ENCODE results near the gene COMMD4.
"Not testable (repeated sequence)": the region's sequence is repeated elsewhere in the genome, so short reads cannot be mapped to it uniquely, and the experiment has no call there.

The COMMD4 gene

DNA sequence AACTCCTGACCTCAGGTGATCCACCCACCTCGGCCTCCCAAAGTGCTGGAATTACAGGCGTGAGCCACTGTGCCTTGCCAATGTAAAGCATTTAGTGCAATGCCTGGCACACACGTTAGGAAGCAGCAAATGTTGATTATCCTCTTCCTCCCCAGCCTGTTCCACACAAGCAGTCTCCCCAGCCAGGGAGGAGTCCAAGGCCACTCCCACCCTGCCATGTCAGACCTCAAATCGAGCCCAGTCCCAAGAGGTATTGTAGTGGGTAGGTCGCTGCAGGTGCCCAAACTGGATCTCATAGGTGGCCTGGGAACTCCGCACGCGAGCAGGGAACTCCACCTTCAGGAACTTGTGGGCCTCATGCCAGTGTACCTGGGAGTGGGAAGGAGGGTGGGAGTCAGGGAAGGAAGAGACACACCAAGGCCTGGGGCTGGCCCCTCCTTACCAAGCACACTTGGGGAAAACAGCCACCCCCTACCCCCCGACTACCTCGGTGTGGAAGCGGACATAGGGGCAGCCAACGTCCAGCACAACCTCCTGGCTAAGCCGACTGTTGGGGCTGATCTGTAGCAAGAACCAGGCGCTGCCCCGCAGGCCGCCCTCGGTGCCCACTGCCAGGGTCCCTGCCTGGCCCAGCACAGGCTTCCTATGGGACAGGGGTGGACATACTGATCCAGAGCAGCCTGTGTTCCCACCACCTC, 22.3 kb downstream of the COMMD4 start:
- DNase-seq: no peak

DNA sequence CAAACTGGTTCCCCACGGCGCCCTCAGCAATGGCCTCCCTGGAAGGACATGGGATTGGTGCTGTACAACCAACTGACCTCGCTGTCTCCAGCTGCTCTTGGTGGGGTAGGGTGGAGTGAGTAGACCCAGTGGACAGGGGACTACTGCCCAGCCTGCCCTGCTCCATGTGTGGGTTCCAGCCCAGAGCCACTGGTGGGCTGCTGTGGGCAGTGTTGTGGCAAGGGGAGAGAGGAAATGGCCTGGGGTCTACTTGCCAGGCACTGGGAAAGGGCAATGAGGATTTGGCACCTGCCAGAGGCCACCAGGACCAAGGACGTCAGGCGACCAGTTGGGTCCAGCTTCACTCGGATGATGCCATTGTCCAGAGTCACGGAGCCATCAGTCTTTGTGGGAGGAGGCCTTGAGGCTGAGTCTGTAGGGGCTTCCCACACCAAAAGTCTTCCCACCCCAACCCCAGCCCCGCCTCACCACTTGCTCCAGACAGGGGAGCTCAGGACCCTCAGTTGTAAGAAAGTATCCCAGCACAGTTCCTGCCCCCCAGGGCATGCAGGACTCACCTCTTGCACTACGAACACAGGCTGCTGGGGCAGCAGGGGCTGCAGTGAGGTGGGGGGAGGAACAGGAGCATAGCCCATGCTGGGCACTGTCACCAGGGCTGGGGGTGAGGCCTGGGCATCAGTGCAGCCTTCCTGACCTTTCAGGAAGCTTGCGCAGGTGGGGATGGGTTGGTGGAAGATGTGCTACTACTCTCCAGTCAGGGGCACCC, 23.1 kb downstream of the COMMD4 start:
- DNase-seq: no peak

DNA sequence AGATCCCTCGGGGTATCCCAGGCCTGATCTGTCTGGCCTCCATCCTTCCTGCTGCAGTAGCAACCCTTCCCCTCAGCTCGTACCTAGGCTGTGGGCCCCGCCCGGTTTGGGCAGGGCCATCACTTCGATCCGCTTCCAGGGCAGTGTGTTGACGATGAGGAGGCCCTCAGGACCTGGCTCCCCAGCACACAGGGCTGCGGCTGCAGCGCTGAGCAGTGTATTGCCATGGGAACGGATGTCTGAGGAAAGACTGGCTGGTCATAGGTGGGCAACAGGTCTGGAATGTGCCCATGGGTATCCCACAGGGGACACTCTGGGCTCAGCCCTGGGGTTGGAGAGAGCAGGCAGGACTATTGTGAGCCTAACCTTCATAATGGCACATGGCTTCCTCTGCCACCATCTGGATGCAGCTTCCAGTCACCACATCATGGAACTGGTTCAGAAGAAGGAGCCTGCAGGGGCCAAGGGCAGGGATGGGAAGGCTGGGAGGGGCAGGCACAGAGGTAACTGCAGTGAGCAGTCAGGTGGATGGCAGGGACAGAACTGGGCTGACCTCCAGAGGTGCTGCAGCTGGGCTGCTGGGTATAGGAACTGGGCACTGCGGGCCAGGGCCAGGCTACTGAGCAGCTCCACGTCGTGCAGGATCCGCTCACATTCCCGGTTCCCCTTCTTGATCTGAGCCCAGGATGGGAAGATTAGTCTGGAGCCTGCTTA, 23.8 kb downstream of the COMMD4 start:
- no peak for DNase-seq

DNA sequence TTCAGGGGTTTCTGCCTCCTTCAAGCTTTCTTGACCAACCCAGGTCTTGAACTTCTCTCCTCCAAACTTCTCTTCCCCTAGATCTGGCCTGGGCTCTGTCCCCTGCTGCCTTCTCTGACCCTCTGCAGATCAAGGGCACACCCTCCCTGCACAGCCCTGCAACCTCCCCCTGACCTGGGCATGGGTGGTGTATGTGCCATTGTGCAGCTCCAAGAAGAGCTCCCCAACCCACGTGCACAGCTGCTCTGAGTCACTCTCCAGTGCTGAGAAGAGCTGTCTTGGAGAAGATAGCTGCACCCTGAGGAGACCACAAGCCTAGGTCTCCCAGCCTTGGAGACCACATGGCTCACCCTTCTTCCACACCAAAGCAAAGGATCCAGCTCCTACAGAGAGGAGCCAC, 24.5 kb downstream of the COMMD4 start:
- no peak for DNase-seq

DNA sequence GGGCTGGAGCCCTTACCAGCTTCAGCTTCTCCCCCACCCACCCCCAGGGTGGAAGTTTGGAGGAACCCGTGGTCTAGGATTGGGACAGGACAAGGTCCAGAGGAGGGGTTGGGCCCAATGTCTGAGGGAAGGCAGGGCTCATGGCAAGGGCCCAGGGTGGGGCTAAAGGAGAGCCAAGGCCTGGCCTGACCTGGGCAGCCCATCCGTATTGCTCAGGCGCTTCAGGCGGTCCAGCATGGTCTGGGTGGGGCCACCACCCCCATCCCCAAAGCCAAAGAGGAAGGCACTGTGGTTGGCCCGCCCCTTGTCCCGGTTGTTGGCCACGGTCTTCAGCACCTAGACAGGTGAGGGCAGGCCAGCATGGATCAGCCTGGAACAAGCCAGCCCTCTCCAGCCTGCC, 25.0 kb downstream of the COMMD4 start:
- no peak for DNase-seq

DNA sequence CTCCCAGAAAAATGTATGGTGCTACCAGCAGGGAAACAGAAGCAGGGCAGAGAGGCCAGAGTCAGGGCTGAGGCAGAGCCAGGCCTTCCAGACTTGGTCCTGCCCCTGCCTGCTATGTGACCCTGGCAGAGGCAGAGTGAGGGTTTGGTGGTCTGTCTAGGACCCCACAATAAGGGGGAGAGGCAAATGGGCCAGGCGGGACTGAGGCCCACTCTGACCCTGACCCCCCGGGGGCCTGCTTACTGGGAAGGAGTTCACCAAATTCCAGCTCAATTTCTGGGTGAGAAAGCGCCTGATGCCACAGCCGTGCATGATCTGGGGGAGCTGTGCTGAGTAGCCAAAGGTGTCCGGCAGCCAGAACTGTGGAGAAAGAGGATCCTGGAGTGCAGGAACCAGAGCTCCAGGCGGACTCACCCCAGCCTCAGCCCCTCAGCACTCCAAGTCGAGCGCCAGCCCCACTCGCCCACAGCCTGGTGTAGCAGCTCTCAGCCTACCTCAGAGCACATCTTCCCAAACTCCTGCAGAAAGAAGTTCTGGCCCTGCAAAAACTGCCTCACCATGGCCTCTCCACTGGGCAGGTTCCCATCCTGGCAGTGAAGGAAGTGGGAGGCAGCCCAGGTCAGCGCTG, 25.6 kb downstream of the COMMD4 start:
- DNase-seq: no peak

DNA sequence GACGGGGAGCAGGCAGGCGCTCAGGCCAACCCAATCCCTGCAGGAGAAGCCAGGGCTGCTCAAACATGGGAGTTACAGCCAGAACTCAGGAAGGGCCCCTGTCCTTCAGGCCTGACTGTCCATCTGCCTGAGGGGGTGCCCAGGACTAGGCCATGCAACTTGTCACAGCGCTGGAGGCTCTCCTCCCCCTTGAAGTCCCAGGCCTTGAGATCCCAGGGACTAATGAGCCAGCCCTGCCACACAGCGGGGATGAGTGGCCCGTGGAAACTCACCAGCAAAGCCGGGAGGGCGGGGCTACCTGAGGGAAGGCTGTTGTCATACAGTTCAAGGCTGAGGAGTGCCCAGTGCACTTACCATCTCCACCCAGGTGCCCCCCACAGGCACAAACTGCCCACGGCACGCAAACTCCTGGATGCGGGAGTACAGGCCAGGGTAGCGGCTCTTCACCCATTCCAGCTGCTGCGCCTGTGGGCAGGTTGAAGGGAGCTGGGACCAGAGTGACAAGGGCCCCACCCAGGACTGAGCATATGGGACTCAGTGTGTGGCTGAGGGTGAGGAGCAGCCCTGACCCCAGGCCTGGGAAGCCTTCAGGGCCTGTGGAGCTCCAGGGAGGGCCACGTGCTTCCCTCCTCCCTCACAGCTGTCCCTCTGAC, 26.3 kb downstream of the COMMD4 start:
- DNase-seq: no peak

DNA sequence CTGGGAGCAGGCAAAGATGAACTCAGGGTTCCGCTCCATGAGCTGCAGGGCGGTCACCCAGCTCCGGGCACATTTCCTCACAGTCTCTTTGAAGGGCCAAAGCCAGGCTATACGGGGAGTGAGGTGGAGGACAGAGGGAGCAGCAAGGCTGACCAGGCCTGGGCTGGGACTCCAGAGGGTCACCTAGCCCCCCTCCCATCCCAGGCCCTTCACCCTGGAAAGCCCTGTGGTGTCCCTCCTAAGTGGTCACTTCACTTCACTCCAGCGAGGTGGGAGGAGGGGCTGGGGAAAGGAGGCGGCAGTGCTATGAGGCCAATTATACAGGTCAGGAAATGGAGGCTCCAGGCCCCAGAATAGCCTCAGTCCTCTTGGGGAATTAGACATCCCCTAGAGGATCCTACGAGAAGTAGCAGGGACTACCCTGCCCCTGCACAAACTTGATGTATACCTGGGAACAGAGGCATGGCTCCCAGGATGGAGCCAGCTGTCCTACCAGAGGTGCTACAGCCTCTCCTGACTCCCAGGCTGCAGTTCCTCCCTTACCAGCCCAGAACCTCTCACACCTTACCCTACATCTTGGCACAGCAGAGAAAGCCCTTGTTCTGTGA, 26.9 kb downstream of the COMMD4 start:
- no peak for DNase-seq

DNA sequence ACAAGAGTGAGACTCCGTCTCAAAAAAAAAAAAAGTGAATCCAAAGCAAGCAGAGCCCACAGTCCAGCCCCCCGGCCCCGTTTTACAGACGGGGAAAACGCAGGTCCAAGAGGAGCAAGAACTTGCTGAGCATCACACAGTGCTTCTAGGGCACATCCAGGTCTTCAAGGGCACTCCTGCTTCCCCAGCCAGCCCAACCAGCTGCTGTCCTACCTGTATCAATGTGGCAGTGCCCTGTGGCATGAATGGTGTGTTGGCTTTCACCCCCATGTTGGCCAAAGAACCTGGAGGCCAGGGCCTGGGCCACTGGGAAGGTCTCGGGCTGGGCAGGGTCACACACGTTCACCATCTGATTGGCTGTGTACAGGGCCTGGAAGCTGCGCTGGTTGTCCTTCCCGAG, 27.9 kb downstream of the COMMD4 start:
- no peak for DNase-seq

DNA sequence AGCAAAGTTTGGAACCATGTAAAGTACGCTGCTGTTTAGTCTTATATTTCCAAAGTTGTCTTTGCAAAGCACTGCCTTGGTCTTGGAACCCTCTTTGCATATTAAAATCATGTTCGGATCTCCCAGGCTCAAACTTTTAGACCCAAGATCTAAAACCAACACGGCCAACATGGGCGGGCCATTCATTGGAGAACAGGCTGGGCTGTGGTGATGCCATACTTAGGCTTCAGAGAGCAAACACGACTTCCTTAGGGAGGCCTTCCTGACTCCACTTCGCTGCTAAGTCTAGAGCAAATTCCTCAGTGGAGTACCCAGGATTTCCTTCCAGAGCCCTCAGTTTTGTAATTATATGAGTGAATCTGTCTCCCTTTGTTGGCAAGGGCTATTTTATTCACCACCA, 29.0 kb downstream of the COMMD4 start:
- DNase-seq: no peak

DNA sequence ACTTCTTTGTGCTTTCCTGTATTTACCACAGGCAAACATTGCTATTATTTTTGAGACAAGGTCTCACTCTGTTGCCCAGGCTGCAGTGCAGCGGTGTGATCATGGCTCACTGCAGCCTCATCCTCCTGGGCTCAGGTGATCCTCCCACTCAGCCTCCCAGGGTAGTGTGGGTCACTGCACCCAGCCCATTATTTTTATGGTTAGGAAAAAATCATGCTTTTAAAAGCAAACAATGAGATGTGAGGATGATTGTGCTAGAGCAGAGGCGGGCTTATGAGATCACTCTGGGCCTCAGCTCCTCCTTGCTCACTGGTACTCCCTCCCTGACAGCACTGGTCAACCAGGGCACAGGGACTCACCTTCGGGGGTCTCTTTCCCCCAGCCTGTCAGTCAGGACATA, 30.3 kb downstream of the COMMD4 start:
- DNase-seq: no peak

DNA sequence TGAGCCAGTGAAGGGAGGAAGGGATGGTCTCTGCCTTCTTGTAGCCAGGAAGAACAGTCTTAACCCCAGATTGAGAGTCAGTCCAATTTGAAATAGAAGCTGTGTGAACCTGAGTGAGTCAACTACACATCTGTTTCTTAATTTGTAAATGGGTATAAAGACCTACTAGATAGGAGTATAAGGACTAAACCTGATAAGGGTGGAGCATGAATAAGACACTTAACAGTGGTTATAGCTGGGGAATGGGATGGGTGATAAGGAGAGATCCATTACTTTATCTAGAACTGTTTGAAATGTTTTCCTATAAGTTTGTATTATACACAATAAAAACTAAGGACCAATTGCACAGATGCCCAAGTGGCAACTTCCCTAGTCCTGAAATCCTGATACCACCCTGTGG, 31.1 kb downstream of the COMMD4 start:
- no peak for DNase-seq

DNA sequence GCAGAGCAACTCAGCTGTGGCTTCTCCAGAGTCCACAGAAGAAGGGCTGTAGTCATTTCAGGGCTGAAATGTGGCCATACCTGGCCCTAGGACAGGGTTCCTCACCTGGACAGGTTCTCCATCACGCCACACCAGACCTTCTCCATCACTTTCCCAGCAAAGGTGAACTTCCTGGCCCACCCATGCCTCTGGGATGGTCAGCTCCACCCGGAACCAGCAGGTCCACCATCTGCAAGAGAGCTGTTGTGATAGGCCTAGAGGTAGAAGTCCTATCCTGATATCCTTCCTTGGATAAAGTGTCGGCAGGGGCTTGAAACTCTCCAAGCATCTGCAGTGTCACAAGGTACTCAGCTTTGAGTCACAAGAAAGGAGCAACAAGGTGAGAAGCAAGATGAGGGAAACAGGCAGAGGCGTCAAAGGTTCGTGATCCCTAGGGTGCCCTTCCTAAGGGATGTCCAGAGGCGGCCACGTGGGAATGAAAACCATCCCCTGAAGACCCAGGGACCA, 31.6 kb downstream of the COMMD4 start:
- no peak for DNase-seq

DNA sequence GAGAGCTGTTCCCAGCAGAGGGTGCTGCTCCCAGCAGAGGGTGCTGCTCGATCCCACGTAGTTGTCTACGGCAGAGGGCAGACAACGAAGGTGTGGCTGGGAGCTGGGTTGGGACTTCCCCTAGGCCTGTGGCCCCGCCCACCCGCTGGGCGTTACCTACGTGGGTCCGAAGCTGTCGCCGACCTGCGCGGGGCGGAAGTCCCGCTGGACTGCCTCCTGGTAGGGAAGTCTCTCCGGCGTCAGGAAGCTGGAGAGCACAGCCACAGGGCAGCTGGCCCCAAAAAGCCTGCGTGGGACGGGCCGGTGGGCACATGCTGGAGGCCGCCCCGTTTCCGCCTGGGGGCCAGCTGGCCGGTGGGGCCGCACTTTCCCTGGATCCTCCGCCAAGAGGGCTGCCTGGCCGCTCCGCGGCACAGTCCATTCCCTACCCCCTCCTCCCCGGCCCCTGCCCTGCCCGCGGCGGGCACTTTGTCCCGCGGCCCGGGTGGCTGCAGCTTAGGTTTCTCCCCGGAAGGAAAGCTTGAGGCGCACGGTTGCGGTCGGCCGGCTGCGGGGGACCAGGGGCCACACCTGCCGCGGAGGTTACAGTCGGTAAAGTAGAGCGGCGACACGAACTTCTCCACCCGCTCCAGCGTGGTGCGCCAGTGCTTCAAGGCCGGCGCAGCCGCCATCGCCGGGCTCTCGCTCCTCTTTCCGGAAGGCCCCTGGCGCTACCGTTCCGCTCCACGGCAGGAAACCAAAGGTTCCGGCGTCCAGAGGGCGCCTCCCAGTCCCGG, 32.2 kb downstream of the COMMD4 start, which contains the start of gene MAN2C1:
TSS of gene MAN2C1 (minus strand) at position 695 of the 776 bp plus-strand sequence. CDS start at position 671, 24 bp downstream.
- peak; percentile 91 to 94 for DNase-seq

DNA sequence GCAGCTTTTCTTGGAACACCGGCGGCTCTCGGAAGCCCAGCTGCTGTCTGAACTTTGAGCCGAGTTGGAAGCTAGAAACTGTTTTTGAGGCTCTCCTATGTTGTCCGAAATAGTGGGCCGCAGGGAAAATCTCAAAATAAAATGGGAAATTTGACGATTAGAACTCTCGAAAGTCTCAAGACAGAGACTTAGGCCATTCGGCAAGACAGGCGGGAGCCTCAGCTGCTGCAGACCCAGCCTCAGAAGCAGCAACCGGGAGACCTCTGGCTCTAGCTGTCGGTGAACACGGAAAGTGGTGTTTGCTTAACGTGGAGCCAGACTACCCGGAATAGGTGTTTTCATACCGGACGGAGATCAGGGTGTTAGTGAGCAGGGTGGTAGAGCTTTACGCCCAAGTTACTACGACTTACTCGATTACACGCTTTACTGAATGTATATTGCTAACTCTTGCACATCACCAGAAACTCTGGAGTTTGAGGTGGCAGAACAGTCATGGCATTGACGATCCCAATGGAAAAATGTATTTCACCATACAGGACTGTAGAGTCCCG, 32.9 kb downstream of the COMMD4 start:
- DNase-seq: no peak

DNA sequence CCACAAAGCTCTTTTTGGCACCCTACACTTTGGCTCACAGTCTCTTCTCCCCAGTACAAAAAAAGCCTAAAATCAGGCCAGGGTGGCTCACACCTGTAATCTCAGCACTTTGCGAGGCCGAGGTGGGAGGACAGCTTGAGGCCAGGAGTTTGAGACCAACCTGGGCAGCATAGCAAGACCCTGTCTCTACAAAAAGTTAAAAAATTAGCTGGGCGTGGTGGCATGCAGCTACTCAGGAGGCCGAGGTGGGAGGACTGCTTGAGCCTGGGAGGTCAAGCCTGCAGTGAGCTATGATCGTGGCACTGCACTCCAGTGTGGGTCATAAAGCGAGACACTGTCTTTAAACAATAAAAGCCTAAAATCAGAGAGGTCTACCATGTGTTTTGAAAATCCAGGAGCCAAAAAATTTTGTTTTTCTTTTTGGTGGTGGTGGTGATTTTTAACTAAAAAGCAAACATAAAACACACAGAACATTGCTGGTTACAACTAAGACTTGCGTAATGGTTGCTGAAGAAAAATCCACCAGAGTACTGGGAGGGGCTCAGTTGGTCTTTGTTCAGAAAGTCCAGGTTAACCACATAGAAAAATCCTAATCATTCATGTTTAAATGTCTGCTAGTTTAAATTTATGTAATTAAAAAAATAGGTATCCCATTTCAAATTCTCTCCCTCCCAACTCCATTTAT, 34.2 kb downstream of the COMMD4 start:
- DNase-seq: no peak

DNA sequence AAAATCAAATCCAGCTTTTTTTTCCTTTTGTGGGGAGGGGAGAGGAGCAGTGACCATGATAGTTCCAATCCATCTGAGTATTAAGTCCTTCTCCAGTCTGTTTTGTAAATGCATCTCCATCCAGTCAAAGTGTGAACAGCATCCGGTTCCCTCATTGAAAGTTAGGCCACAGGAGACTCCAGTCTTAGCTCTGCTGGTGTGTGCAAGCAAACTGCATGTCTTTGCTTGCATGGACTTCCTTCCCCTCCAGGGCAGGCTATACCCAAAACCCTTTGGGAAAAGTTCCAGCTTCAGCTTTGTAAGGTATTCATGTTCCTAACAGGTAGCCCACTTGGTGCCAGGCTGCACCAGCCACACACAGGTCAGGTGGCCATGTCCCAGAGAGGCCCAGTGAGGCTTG, 35.6 kb downstream of the COMMD4 start:
- no peak for DNase-seq

DNA sequence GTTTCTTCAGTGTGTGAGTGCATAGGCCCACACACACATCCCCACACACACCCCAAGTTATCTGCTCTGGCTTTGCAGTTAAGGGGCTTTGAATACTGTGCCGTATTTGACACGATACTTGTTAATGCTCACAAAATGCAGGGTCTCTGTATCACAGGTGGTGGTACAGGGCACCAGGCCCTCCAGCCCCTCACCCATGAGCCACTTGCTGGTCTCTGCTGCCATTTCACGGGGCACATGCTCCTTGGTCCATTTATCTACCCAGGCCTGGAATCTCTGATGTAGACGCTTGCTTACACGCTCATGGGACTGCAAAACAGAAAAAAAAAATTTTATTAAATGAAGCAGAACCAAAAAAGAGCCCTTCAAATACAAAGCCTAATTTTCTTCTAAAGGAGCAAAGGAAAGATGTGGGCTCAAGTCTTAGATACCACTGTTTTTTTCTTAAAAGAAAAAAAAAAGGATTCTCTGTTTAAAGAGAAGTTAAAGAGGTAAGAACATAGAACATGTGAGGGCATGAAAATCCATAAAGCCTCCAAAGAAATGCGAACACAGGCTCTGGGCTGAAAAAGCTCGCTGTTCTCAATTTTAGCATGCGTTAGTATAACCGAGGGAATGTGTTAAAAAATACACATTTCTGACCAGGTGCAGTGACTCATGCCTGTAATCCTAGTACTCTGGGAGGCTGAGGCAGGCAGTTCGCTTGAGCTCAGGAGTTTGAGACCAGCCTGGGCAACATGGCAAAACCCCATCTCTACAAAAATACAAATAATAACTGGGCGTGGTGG, 36.2 kb downstream of the COMMD4 start:
- no peak for DNase-seq

DNA sequence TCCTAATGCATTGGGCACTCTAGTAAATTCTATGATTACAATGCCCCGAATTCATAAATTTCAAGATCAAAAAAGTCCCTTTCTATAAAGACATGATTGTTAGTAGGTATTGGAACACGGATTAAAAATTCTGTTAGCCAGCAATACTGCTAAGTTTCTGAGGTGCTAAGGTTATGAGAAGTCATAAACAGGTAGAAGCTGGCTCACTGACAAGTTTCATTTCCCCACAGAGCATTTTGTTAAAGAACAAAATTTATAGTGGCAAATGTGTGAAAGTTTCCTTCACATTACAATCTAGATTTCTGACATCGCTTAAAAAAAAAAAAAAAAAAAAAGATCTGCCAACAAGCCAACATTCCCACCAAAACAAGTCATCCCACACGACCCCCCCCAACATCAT, 44.9 kb downstream of the COMMD4 start:
- DNase-seq: no peak

DNA sequence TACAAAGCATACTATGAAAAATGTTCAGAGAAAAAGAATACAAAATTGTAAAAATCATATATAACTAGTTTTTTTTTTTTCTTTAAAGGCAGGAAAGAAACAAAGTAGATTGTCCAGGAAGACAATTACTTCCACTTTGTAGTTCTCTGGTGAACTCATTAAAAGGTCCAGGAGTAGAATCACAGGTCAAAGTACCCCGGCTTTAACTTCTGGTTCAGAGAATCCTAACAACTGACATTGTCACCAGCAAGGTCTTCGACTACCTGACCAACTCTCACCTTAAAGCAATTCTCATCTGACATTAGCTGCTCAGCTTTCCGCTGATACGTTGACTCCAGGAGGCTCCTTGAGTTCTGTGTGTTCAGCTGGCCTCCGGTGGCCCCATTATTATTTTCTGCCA, 48.1 kb downstream of the COMMD4 start:
- DNase-seq: not testable (repeated sequence)

All from stimulated activated CD4-positive, alpha-beta T cell treated with anti-CD3 and anti-CD28 coated beads, Interleukin-4, amount 100 ng/mL, for 4 hours (primary cell).